ENCODE results near the gene ZNF207. TPM values are rescaled to one million over a fixed set of nuclear protein-coding genes. Genes with fewer than 3 reads are reported as not detected.
"Not testable (repeated sequence)": the region's sequence is repeated elsewhere in the genome, so short reads cannot be mapped to it uniquely, and the experiment has no call there.

Gene ZNF207
- total RNA-seq, 1 experiment from 2014 or later, result 177 TPM

GRCh38 chr17:32311028-32311536, 38.9 kb upstream of the ZNF207 start:
- peak; percentile 49 for DNase-seq (ENCODE audit: low spot score)
- Histone ChIP-seq H3K9me3 (ENCODE audit: low read depth, low read length, poor library complexity, severe bottlenecking) (no peaks in the 10 kb centered on the region), H3K4me3 (ENCODE audit: low read depth, low read length, poor library complexity, severe bottlenecking) (no peak overlapping the region), H3K27ac (ENCODE audit: low read depth, low read length, poor library complexity, severe bottlenecking) (no peak overlapping the region), H3K4me1 (ENCODE audit: insufficient read depth, low read length, poor library complexity, severe bottlenecking) (peaks cover 7% of the 10 kb centered on the region), H3K27me3 (replicated peaks; ENCODE audit: insufficient read depth, low read depth, low read length, poor library complexity) (no peaks in the 10 kb centered on the region), H3K36me3 (ENCODE audit: insufficient read depth, low read length, poor library complexity, severe bottlenecking) (no peaks in the 10 kb centered on the region)
- TF ChIP-seq CTCF (conservative IDR thresholded peaks at IDR 0.05; ENCODE audit: low read depth, low read length) (no peak), EZH2 (IDR thresholded peaks at IDR 0.05; ENCODE audit: borderline replicate concordance, low read depth, low read length, poor library complexity, severe bottlenecking) (no peak)
- ChIA-PET POLR2A (ENCODE audit: low non-redundant PET) (no interaction called here), CTCF (no interaction called here)
- no TSS peak for BruUV-seq (replicated peaks)
- intact Hi-C loops (cut with micrococcal nuclease; ENCODE audit: unreplicated experiment), result no loop called here

GRCh38 chr17:32314636-32315035, 35.3 kb upstream of the ZNF207 start:
- Histone ChIP-seq H3K4me1 (ENCODE audit: insufficient read depth, low read length, poor library complexity, severe bottlenecking) (peaks cover 7% of the 10 kb centered on the region), H3K27me3 (replicated peaks; ENCODE audit: insufficient read depth, low read depth, low read length, poor library complexity) (no peaks in the 10 kb centered on the region), H3K9me3 (ENCODE audit: low read depth, low read length, poor library complexity, severe bottlenecking) (no peaks in the 10 kb centered on the region), H3K4me3 (ENCODE audit: low read depth, low read length, poor library complexity, severe bottlenecking) (no peak overlapping the region), H3K27ac (ENCODE audit: low read depth, low read length, poor library complexity, severe bottlenecking) (no peak overlapping the region), H3K36me3 (ENCODE audit: insufficient read depth, low read length, poor library complexity, severe bottlenecking) (no peaks in the 10 kb centered on the region)
- intact Hi-C loops (cut with micrococcal nuclease; ENCODE audit: unreplicated experiment), result no loop called here
- CTCF ChIA-PET, result no interaction called here
- BruUV-seq (replicated peaks), result no TSS peak
- no peak for TF ChIP-seq EZH2 (IDR thresholded peaks at IDR 0.05; ENCODE audit: borderline replicate concordance, low read depth, low read length, poor library complexity, severe bottlenecking)
- POLR2A ChIA-PET (ENCODE audit: low non-redundant PET), result no interaction called here
- DNase-seq (ENCODE audit: low spot score), result no peak

GRCh38 chr17:32315171-32315570, 34.8 kb upstream of the ZNF207 start:
- no peak overlapping the region for H3K27ac ChIP-seq (ENCODE audit: low read depth, low read length, poor library complexity, severe bottlenecking)
- no peak overlapping the region for H3K4me3 ChIP-seq (ENCODE audit: low read depth, low read length, poor library complexity, severe bottlenecking)
- intact Hi-C loops (cut with micrococcal nuclease; ENCODE audit: unreplicated experiment), result no loop called here
- H3K4me1 ChIP-seq (ENCODE audit: insufficient read depth, low read length, poor library complexity, severe bottlenecking), result peaks cover 7% of the 10 kb centered on the region
- TF ChIP-seq CTCF (conservative IDR thresholded peaks at IDR 0.05; ENCODE audit: low read depth, low read length) (no peak), EZH2 (IDR thresholded peaks at IDR 0.05; ENCODE audit: borderline replicate concordance, low read depth, low read length, poor library complexity, severe bottlenecking) (no peak)
- no peaks in the 10 kb centered on the region for H3K36me3 ChIP-seq (ENCODE audit: insufficient read depth, low read length, poor library complexity, severe bottlenecking)
- H3K27me3 ChIP-seq (replicated peaks; ENCODE audit: insufficient read depth, low read depth, low read length, poor library complexity), result no peaks in the 10 kb centered on the region
- BruUV-seq (replicated peaks), result no TSS peak
- POLR2A ChIA-PET (ENCODE audit: low non-redundant PET), result interaction anchor here (0.6 kb wide), 1 partner anchor 34 kb away, joined by 4 read pairs; no protein-coding TSS in a partner anchor
- CTCF ChIA-PET, result no interaction called here
- H3K9me3 ChIP-seq (ENCODE audit: low read depth, low read length, poor library complexity, severe bottlenecking), result no peaks in the 10 kb centered on the region
- DNase-seq (ENCODE audit: low spot score), result no peak

GRCh38 chr17:32316653-32317052, 33.3 kb upstream of the ZNF207 start:
- H3K27me3 ChIP-seq (replicated peaks; ENCODE audit: insufficient read depth, low read depth, low read length, poor library complexity); DNase-seq (ENCODE audit: low spot score); POLR2A ChIA-PET (ENCODE audit: low non-redundant PET); CTCF ChIA-PET; H3K4me3 ChIP-seq (ENCODE audit: low read depth, low read length, poor library complexity, severe bottlenecking); H3K4me1 ChIP-seq (ENCODE audit: insufficient read depth, low read length, poor library complexity, severe bottlenecking); BruUV-seq (replicated peaks); H3K27ac ChIP-seq (ENCODE audit: low read depth, low read length, poor library complexity, severe bottlenecking); H3K36me3 ChIP-seq (ENCODE audit: insufficient read depth, low read length, poor library complexity, severe bottlenecking); H3K9me3 ChIP-seq (ENCODE audit: low read depth, low read length, poor library complexity, severe bottlenecking): not testable (repeated sequence)
- intact Hi-C loops (cut with micrococcal nuclease; ENCODE audit: unreplicated experiment), result loop anchor here (2.0 kb wide), 1 partner anchor 52 kb away; the partner anchor contains the start of gene RHBDL3
